CD14-positive monocyte (primary cell): Measurements from ENCODE around the gene GPC6. TPM values are rescaled to one million over a fixed set of nuclear protein-coding genes. Genes with fewer than 3 reads are reported as not detected.

ENCODE experiments used
- DNase-seq, 3 donors: peaks; one replicate each; pipeline ENCODE4 v3.0.0-alpha.2; 2011 to 2022
- H2AFZ ChIP-seq: 2 replicates; pipeline ENCODE4 v1.6.0; 2012; ENCODE audit warnings: mild to moderate bottlenecking, low read depth, low read length, inconsistent platforms; ENCODE audit not compliant: insufficient read depth, poor library complexity, severe bottlenecking
- H3K27ac ChIP-seq, 2 donors: 1 replicate in 1 of 2; 2 replicates in 1 of 2; pipeline ENCODE4 v1.5.1; 2012 to 2013; ENCODE audit warnings: low read length in 2 of 2, control low read depth in 1 of 2, inconsistent platforms in 1 of 2, low read depth in 1 of 2, mild to moderate bottlenecking in 1 of 2
- H3K27me3 ChIP-seq, 2 donors: one replicate each; pipeline versions ENCODE4 v1.6.0 to v1.6.1; 2011 to 2013; ENCODE audit warnings: low read length in 2 of 2; ENCODE audit not compliant: control insufficient read depth in 2 of 2, insufficient read depth in 2 of 2
- H3K36me3 ChIP-seq, 2 donors: replicated peaks in 1 of 2; 1 replicate in 1 of 2; 2 replicates in 1 of 2; pipeline versions ENCODE4 v1.5.1 to v1.6.1; 2012 to 2013; ENCODE audit warnings: low read length in 2 of 2, control low read depth in 1 of 2, inconsistent platforms in 1 of 2, mild to moderate bottlenecking in 1 of 2; ENCODE audit not compliant: insufficient read depth in 2 of 2, control insufficient read depth in 1 of 2
- H3K4me1 ChIP-seq, 2 donors: 1 replicate in 1 of 2; 2 replicates in 1 of 2; pipeline versions ENCODE4 v1.5.1 to v1.6.1; 2012 to 2013; ENCODE audit warnings: low read length in 2 of 2, control low read depth in 1 of 2, inconsistent platforms in 1 of 2, mild to moderate bottlenecking in 1 of 2, moderate library complexity in 1 of 2; ENCODE audit not compliant: insufficient read depth in 2 of 2, control insufficient read depth in 1 of 2
- H3K4me2 ChIP-seq: replicated peaks from 2 replicates; pipeline ENCODE3; 2012; ENCODE audit warnings: low read length, moderate library complexity, mild to moderate bottlenecking; ENCODE audit not compliant: poor library complexity, severe bottlenecking; ENCODE audit errors: extremely low read depth
- H3K4me3 ChIP-seq, 3 experiments: fragments of 200-600 bp in 1 of 3; sonication (generic) in 1 of 3; replicated peaks in 1 of 3; 1 replicate in 2 of 3; 2 replicates in 1 of 3; pipeline ENCODE4 v1.5.1; 2011 to 2013; ENCODE audit warnings: low read length in 3 of 3, mild to moderate bottlenecking in 3 of 3, control low read depth in 2 of 3, low read depth in 2 of 3, inconsistent platforms in 1 of 3, moderate library complexity in 1 of 3
- H3K79me2 ChIP-seq: 2 replicates; pipeline ENCODE4 v1.6.0; 2012; ENCODE audit warnings: mild to moderate bottlenecking, control low read depth, inconsistent platforms, low read length, moderate library complexity; ENCODE audit not compliant: insufficient read depth
- H3K9ac ChIP-seq: 2 replicates; pipeline ENCODE4 v1.6.0; 2017; ENCODE audit warnings: low read length, mild to moderate bottlenecking; ENCODE audit not compliant: insufficient read depth, poor library complexity, severe bottlenecking
- H3K9me3 ChIP-seq, 2 donors: replicated peaks in 1 of 2; 1 replicate in 1 of 2; 2 replicates in 1 of 2; pipeline versions ENCODE4 v1.5.1 to v1.6.1; 2012 to 2013; ENCODE audit warnings: low read length in 2 of 2, control low read depth in 1 of 2; ENCODE audit not compliant: control insufficient read depth in 1 of 2, insufficient read depth in 1 of 2
- H4K20me1 ChIP-seq: 2 replicates; pipeline ENCODE4 v1.6.0; 2012; ENCODE audit warnings: mild to moderate bottlenecking, low read length, control low read depth, moderate library complexity; ENCODE audit not compliant: insufficient read depth
- H3K27ac Mint-ChIP-seq, 7 donors: one replicate each; pipeline ENCODE4 v1.8.0; 2020; ENCODE audit warnings: mild to moderate bottlenecking in 7 of 7, mixed read lengths in 7 of 7, moderate library complexity in 6 of 7, inconsistent platforms in 2 of 7
- H3K27me3 Mint-ChIP-seq, 3 donors: one replicate each; pipeline ENCODE4 v1.8.0; 2021 to 2022; ENCODE audit warnings: low read depth in 3 of 3, mild to moderate bottlenecking in 3 of 3, mixed read lengths in 3 of 3, moderate library complexity in 3 of 3, inconsistent platforms in 1 of 3
- H3K36me3 Mint-ChIP-seq, 2 donors: one replicate each; pipeline ENCODE4 v1.8.0; 2020; ENCODE audit warnings: mixed read lengths in 2 of 2, inconsistent platforms in 1 of 2, mild to moderate bottlenecking in 1 of 2
- H3K4me1 Mint-ChIP-seq: one replicate; pipeline ENCODE4 v1.8.0; 2020; ENCODE audit warnings: mild to moderate bottlenecking, mixed read lengths
- H3K4me3 Mint-ChIP-seq, 2 donors: one replicate each; pipeline ENCODE4 v1.8.0; 2020; ENCODE audit warnings: mild to moderate bottlenecking in 2 of 2, mixed read lengths in 2 of 2, moderate library complexity in 1 of 2
- H3K9me3 Mint-ChIP-seq, 7 donors: one replicate each; pipeline ENCODE4 v1.8.0; 2020 to 2022; ENCODE audit warnings: mixed read lengths in 7 of 7, mild to moderate bottlenecking in 6 of 7, moderate library complexity in 6 of 7, inconsistent platforms in 2 of 7
- CTCF ChIP-seq: fragments of 200-600 bp; IDR thresholded peaks from one replicate; pipeline ENCODE4 v1.8.0; 2022; ENCODE audit warnings: antibody characterized with exemption, mild to moderate bottlenecking
- WGBS: methylation state at CpG from one replicate; pipeline ENCODE4 v1.1.5; 2013; ENCODE audit warnings: missing lambda C conversion rate; ENCODE audit not compliant: insufficient coverage; 5-methylcytosine and 5-hydroxymethylcytosine counted together
- intact Hi-C, 2 donors: fragments of 100-400 bp; cut with micrococcal nuclease; formaldehyde crosslinking; loops; one replicate each; pipeline versions ENCODE4 v1.15.0 to v1.15.1; 2023
- polyA plus RNA-seq, 3 donors: library from polyadenylated mRNA; depleted of rRNA in 1 of 3; unstranded in 2 of 3; stranded (reverse) in 1 of 3; fragments of 300-500 nt in 2 of 3; fragments of >200 nt in 1 of 3; fragmentation: Illumina TruSeq in 2 of 3; gene quantifications; 1 replicate in 2 of 3; 2 replicates in 1 of 3; pipeline ENCODE4 v1.2.3, GENCODE V29; 2012 to 2021

The GPC6 gene
- polyA plus RNA-seq, 3 donors: not detected

- intact Hi-C loops: no loop called here
Measured at GRCh38 chr13:93889430-93889951, 662.9 kb downstream of the GPC6 start.

GRCh38 chr13:93899981-93900380 is 673.4 kb downstream of the GPC6 start:
- Mint-ChIP-seq H3K27me3 (no peaks in the 10 kb centered on the region), H3K4me1 (no peaks in the 10 kb centered on the region), H3K4me3 (no peak overlapping the region), H3K27ac (no peak overlapping the region), H3K9me3 (peaks cover 0 to 6% (median 0%) of the 10 kb centered on the region in 7 donors), H3K36me3 (no peaks in the 10 kb centered on the region)
- H3K4me2 ChIP-seq: no peak overlapping the region
- no peak overlapping the region for H3K27ac ChIP-seq
- H3K4me1 ChIP-seq: no peaks in the 10 kb centered on the region
- DNase-seq: no peak
- no CpG with 5 or more reads among the region's 2 CpGs for WGBS
- H2AFZ ChIP-seq: no peak overlapping the region
- H3K9ac ChIP-seq: no peak overlapping the region
- no peaks in the 10 kb centered on the region for H3K79me2 ChIP-seq
- H3K27me3 ChIP-seq: no peaks in the 10 kb centered on the region
- no peaks in the 10 kb centered on the region for H3K9me3 ChIP-seq
- H4K20me1 ChIP-seq: no peaks in the 10 kb centered on the region
- no peak overlapping the region for H3K4me3 ChIP-seq
- H3K36me3 ChIP-seq: no peaks in the 10 kb centered on the region
- intact Hi-C loops: no loop called here
- TF ChIP-seq CTCF: no peak

More at GRCh38 chr13:93889430-93889951, 662.9 kb downstream of the GPC6 start:
- Mint-ChIP-seq H3K4me1 (no peaks in the 10 kb centered on the region), H3K27ac (no peak overlapping the region), H3K9me3 (peaks cover 0 to 2% (median 0%) of the 10 kb centered on the region in 7 donors), H3K36me3 (no peaks in the 10 kb centered on the region), H3K27me3 (no peaks in the 10 kb centered on the region), H3K4me3 (no peak overlapping the region)
- Histone ChIP-seq H3K36me3 (no peaks in the 10 kb centered on the region), H3K4me3 (no peak overlapping the region), H3K4me1 (no peaks in the 10 kb centered on the region), H3K9me3 (no peaks in the 10 kb centered on the region), H4K20me1 (no peaks in the 10 kb centered on the region), H3K27ac (no peak overlapping the region), H3K27me3 (no peaks in the 10 kb centered on the region), H3K79me2 (no peaks in the 10 kb centered on the region), H3K9ac (no peak overlapping the region), H2AFZ (no peak overlapping the region), H3K4me2 (no peak overlapping the region)
- no peak for DNase-seq
- no peak for TF ChIP-seq CTCF
- 67% methylated on average over 1 of the region's 1 CpG for WGBS
